NCI-H1930 (cell line): ENCODE data around the gene SLC39A11.
"Not testable (repeated sequence)": the region's sequence is repeated elsewhere in the genome, so short reads cannot be mapped to it uniquely, and the experiment has no call there.

Experiments used
- DNase-seq, 2 experiments: peaks; one replicate each; lab custom pipeline; 2025; lab: John Stamatoyannopoulos, UW

Gene SLC39A11

DNA sequence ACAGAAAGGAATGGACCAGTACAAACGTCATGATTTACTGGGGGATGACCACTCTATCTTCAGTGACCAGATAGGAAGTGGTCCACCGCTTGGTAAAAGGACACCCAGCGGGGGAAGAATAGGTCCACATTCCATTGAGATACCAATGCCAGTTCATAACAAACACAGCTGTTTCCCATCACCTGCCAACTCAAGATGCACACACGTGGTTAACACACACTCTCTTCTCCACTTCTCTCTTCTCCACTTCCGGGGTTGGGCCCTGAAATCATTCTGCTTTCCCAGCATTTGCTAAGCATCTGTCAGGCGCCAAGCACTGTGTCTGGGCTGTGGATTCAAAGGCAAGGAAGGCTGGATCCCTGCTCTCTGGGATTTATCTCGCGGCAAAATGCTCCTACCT lies 175.5 kb downstream of the SLC39A11 start:
- DNase-seq: no peak

- DNase-seq: no peak
Observed at GRCh38 chr17:72915625-72916081, 176.8 kb downstream of the SLC39A11 start.

GRCh38 chr17:72913142-72913682 lies 179.3 kb downstream of the SLC39A11 start:
- DNase-seq: no peak

DNA sequence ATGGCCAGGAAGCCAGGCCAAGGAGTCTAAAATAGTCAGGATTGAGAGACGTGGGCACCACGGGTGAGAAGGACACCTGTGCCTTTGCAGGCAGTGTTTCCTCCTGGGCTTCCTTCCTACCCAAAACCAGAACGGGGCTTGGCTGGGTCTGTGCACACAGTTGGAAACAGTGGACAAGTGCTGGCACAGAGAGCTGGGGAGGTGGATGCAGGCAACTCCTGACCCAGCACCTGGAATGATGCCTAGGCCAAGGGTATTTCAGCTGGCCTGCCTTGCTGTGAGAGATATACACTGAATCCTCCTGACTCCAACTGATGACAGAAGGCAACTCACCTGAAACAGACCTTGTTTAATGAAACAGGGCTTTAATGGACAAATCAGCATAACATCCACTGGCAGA lies 186.2 kb downstream of the SLC39A11 start:
- DNase-seq: no peak

DNA sequence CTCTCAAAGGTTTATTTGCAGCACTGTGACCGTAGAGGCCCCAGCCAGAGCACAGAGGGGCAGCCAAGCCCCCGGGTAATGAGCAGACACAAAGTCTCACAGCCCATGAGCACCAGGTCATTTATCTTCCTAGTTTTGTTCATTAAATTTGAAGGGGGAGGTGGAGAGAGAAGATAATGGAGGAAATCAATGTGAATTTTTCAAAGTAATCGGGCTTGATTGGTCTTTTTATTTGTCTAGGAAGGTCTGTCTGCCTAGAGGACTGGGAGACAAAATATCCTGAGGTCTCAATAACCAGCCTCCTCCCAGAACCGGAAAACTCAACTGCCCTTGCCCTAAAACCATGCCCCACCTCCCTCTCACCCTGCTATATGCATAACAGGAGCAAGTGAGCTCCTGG lies 189.0 kb downstream of the SLC39A11 start:
- no peak for DNase-seq

DNA sequence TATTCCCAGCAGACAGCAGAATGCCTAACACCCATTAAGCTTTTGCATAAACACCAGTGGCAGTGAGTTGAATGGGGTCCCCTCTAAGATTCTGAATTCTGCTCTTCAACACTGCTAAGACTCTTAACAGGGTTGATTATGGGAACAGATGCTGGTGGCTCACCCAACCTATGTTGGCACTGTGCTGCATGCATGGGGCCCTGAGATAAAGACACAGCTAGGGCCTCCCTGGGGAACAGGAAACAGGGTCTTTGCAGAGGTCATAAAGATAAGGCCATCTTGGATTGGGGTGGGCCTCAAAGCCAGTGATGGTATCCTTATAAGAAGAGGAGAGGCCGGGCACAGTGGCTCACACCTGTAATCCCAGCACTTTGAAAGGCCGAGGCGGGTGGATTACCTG lies 190.8 kb downstream of the SLC39A11 start:
- no peak for DNase-seq

DNA sequence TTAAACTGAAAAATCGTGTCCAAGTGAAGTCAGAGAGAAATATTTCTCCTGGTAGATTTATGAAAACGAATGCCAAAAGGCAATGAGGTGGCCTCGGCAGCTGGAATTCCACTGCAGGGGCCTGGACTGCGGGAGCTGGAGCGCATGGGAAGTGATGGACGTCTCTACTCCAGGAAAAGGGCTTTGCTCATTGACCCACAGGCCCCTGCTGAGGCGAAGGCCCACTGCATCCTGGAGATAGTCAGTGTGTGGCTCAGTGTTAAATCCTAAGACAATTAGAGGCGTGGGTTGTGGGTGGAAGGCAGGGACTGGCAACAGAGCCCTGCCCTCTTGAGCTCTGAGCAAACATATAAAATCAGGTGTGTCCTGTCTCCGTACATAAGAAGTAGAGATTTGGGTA lies 191.4 kb downstream of the SLC39A11 start:
- DNase-seq: no peak

- no peak for DNase-seq
Observed at GRCh38 chr17:72900654-72900971, 191.9 kb downstream of the SLC39A11 start.

GRCh38 chr17:72898725-72899124 lies 193.8 kb downstream of the SLC39A11 start:
- no peak for DNase-seq

DNA sequence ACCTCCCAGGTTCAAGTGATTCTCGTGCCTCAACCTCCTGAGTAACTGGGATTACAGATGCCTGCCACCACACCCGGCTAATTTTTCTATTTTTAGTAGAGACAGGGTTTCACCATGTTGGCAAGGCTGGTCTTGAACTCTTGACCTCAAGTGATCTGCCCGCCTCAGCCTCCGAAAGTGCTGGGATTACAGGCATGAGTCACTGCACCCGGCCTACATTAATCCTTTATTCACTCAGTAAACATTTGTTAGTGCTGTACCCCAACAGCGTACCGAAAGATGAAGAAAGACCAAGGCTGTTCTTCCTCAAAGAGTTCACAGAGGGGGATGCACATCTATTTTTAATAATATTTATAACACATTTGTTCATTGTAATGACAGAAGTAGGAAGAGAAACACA lies 196.2 kb downstream of the SLC39A11 start:
- DNase-seq: not testable (repeated sequence)

DNA sequence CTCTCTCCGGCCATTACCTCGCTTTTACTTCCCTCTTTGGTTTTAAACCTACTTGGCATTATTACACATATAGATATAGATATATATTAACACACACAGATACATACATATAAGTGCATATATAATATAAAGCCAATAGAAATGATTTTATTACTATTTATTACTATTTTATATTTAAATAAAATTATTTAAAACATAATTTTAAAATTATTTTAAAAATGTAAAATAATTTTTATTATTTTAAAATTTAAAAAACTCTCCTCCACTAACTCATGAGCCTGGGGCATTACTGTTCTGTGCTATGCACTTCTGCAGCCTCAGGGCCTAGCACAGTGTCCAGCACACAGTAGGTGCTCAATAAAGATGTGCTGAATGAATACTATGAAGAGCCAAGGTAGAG lies 200.9 kb downstream of the SLC39A11 start:
- DNase-seq: no peak

GRCh38 chr17:72890711-72891110 lies 201.8 kb downstream of the SLC39A11 start:
- no peak for DNase-seq

GRCh38 chr17:72887917-72888316 lies 204.6 kb downstream of the SLC39A11 start:
- no peak for DNase-seq

DNA sequence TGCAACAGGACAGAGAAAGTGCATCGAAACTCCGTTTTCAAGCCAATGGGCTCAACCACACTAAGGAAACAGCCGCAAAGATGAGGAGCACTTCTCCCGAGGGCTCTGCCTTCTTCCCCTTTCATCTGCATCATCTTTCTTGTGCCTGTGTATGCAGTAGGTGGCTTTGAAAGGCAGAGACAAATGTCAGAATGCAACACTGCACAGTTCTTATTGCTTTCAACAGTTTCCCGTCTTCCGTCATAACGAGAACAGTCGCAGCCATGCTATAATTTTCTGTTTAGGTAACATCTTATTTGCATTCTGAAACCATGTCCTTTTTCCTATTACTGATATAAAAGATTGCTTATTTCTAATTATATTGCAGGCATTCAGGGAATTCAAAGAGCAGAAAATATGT lies 205.2 kb downstream of the SLC39A11 start:
- DNase-seq: no peak

DNA sequence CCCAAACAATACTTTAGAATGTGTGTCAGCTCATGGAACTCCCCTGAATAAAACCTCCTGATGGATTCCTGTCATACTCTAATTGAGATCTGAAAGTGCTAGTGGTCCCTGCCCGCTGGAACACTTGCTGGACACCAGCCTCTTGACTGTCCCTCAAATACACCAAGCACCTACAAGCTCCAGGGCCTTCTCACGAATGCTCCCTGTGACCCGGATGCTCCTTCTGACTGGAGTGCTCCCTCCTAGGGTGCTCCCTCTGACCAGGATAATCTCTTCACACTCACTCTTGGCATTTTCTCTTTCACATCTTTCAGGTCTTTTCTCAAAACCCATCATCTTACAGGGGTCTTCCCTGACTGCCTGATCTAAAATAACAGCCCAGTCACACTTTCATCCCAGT lies 205.9 kb downstream of the SLC39A11 start:
- no peak for DNase-seq

GRCh38 chr17:72884066-72884465 lies 208.4 kb downstream of the SLC39A11 start:
- DNase-seq: no peak

- no peak for DNase-seq
Observed at GRCh38 chr17:72883351-72883750, 209.1 kb downstream of the SLC39A11 start.

DNA sequence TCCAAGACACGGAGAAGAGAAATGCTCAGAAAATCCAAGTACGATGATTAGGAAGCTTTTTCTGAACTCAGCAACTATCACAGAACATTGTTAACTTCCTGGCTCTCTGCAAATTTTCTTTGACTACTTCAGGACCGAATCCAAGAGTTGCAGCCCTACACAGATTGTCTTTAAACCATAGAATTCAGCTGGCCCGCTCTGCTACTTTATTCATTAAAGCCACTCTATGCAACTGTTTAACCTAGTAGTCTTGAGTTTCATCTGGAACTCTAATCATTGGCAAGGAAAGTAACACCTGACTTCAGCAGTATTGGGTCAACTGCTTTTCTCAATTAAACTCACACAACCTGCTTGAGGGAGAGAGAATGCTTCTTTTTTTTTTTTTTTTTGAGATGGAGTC lies 210.1 kb downstream of the SLC39A11 start:
- no peak for DNase-seq

GRCh38 chr17:72879877-72880276 lies 212.6 kb downstream of the SLC39A11 start:
- no peak for DNase-seq

GRCh38 chr17:72878975-72879660 lies 213.4 kb downstream of the SLC39A11 start:
- no peak for DNase-seq

DNA sequence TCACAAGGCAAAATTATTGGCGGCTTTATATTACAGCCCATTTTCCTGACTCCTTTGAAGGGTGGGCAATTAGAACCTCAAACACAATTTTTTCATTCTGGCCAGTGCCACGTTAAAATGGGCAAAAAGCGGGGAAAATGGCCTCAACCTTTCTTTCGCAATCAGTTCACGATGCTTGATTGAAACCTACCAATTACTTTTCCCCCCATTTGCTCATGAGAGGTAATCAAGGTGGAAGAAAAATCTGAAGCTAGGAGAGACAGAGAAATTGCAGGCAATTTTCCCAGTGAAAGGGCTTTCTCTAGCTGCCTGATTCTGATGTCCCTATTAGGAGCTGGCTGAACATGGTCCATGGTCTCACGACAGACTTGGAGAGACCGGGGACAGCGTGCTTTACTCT lies 215.1 kb downstream of the SLC39A11 start:
- no peak for DNase-seq

DNA sequence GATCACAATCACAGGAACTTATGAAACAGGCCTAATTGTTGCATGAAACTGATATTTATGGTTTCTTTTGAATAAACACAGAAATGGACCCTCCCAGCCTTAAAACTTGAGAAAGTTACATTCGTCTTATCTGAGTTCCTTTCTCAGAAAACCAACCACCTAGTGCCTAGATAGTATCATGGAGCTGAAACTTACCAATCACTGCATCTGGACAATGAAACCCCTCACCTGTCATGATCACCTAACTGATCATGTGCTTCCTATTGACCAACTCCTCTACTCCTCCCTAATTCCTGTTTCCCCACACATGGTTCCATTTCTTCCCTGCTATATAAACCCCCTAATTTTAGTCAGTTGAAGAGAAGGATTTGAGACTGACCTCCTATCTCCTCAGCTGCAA lies 216.1 kb downstream of the SLC39A11 start:
- DNase-seq: no peak

DNA sequence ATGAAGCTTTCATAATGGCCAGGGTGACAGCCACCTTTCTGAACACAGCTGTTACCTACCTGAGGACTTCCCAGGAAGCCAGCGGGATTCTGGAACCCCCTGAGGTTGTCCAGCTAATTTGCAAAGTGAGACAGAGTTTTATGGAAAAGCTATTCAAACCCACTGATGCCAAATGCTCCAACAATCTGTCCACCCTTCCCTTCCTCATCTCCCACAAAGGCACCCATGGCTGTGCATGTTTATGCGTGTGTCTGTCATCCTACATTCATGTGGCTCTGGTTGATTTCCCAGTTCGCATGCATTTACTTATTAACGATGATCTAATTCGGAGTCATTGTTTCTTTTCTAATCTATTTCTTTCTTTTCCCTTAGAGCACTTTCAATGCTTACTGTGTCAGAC lies 217.1 kb downstream of the SLC39A11 start:
- DNase-seq: no peak

GRCh38 chr17:72872396-72872795 lies 220.1 kb downstream of the SLC39A11 start:
- DNase-seq: no peak
